K562 (cell line): ENCODE measurements around the gene MDM1. TPM values are rescaled to one million over a fixed set of nuclear protein-coding genes. Genes with fewer than 3 reads are reported as not detected.
A peak's percentile ranks its signal among the peaks of the same experiment; 100 is the strongest.

ENCODE experiments used
- ATAC-seq: fragments of 200-7000 bp; cut with Tn5 transposase; 3 replicates; pipeline ENCODE4 v1.9.1; 2020; ENCODE audit warnings: moderate library complexity
- BruUV-seq: library from RNA; stranded (reverse); fragments of 400-500 nt; replicated peaks from 2 replicates; lab custom pipeline; 2021; lab: Mats Ljungman, UMichigan
- CTCF ChIA-PET: fragments of 300-600 bp; formaldehyde crosslinking; extraction: SDS; loops from one replicate; lab custom pipeline; 2021; ENCODE audit warnings: low intra/inter-chr PET ratio; lab: Yijun Ruan, JAX
- POLR2A ChIA-PET: fragments of 300-600, 350-650 bp; sonication (Branson Sonifier 250); formaldehyde crosslinking; extraction: SDS; loops from one replicate; lab custom pipeline; 2021; ENCODE audit warnings: antibody characterized with exemption, inconsistent platforms; lab: Yijun Ruan, JAX
- DNase-seq, 4 experiments: peaks; one replicate each; pipeline versions ENCODE4 v3.0.0 to v3.0.0-alpha.2; 2011 to 2018; ENCODE audit warnings: low spot score in 3 of 4, mixed read lengths in 3 of 4; ENCODE audit errors: extremely low read depth in 1 of 4
- FAIRE-seq: peaks from 2 replicates; lab custom pipeline; 2011; peaks lifted over from hg19 to GRCh38; lab: Jason Lieb, UNC
- H2AFZ ChIP-seq: 2 replicates; pipeline ENCODE4 v1.6.0; 2011; ENCODE audit warnings: low read depth, low read length, control low read depth, inconsistent platforms
- H3K27ac ChIP-seq: fragments of 200-600 bp; 3 replicates; pipeline ENCODE4 v1.8.0; 2011; ENCODE audit warnings: low read depth, mild to moderate bottlenecking, control low read depth, inconsistent platforms, low read length, moderate library complexity, mixed read lengths; ENCODE audit errors: extremely low read depth
- H3K27me3 ChIP-seq, 2 experiments: fragments of 300-600 bp in 1 of 2; 2 replicates in 1 of 2; 3 replicates in 1 of 2; pipeline versions ENCODE4 v1.6.0 to v1.8.0; 2011; ENCODE audit warnings: inconsistent platforms in 2 of 2, low read length in 2 of 2, mild to moderate bottlenecking in 1 of 2, mixed read lengths in 1 of 2, moderate library complexity in 1 of 2; ENCODE audit not compliant: control insufficient read depth in 2 of 2, insufficient read depth in 2 of 2
- H3K36me3 ChIP-seq: fragments of 300-600 bp; 3 replicates; pipeline ENCODE4 v1.8.0; 2011; ENCODE audit warnings: mild to moderate bottlenecking, low read length, inconsistent platforms; ENCODE audit not compliant: control insufficient read depth, insufficient read depth
- H3K4me1 ChIP-seq, 2 experiments: fragments of 200-600 bp in 1 of 2; replicated peaks in 1 of 2; 2 replicates in 1 of 2; 3 replicates in 1 of 2; pipeline versions ENCODE4 v1.5.1 to v1.8.0; 2011; ENCODE audit warnings: inconsistent platforms in 2 of 2, low read length in 2 of 2, mild to moderate bottlenecking in 1 of 2, mixed read lengths in 1 of 2, moderate library complexity in 1 of 2; ENCODE audit not compliant: control insufficient read depth in 2 of 2, insufficient read depth in 2 of 2
- H3K4me2 ChIP-seq: 2 replicates; pipeline ENCODE4 v1.6.1; 2011; ENCODE audit warnings: low read length, control low read depth, inconsistent platforms, mixed read lengths; ENCODE audit not compliant: insufficient read depth
- H3K4me3 ChIP-seq: fragments of 200-600 bp; sonication (generic), shearing (Covaris generic); 2 replicates; pipeline ENCODE4 v1.5.1; 2016; ENCODE audit warnings: control low read depth, inconsistent platforms
- H3K79me2 ChIP-seq: fragments of 200-600 bp; 3 replicates; pipeline ENCODE4 v1.8.0; 2011; ENCODE audit warnings: low read length, inconsistent platforms; ENCODE audit not compliant: control insufficient read depth, insufficient read depth
- H3K9ac ChIP-seq, 2 experiments: 2 replicates each; pipeline versions ENCODE4 v1.6.0 to v1.6.1; 2011; ENCODE audit warnings: low read depth in 2 of 2, low read length in 2 of 2, control low read depth in 1 of 2, inconsistent platforms in 1 of 2, mild to moderate bottlenecking in 1 of 2, mixed read lengths in 1 of 2; ENCODE audit not compliant: insufficient read depth in 1 of 2
- H3K9me1 ChIP-seq: one replicate; pipeline ENCODE4 v1.6.0; 2011; ENCODE audit warnings: inconsistent platforms, mild to moderate bottlenecking, low read length, moderate library complexity; ENCODE audit not compliant: control insufficient read depth, insufficient read depth
- H3K9me3 ChIP-seq: replicated peaks from 2 replicates; pipeline ENCODE4 v1.5.1; 2011; ENCODE audit warnings: low read depth, low read length, inconsistent platforms; ENCODE audit not compliant: control insufficient read depth, insufficient read depth
- H4K20me1 ChIP-seq: replicated peaks from 2 replicates; pipeline ENCODE4 v1.6.1; 2011; ENCODE audit warnings: low read length, inconsistent platforms, mixed read lengths; ENCODE audit not compliant: control insufficient read depth, insufficient read depth
- MYBL2 ChIP-seq, 2 experiments: fragments of 450-650 bp in 1 of 2; sonication (generic) in 1 of 2; formaldehyde crosslinking in 1 of 2; IDR thresholded peaks; 2 replicates each; pipeline versions ENCODE4 v1.6.1 to v1.8.1; 2017 to 2022; ENCODE audit warnings: borderline replicate concordance in 1 of 2, inconsistent platforms in 1 of 2, low read depth in 1 of 2, mild to moderate bottlenecking in 1 of 2, missing genetic modification reagents in 1 of 2, moderate library complexity in 1 of 2
- RCOR1 ChIP-seq, 2 experiments: IDR thresholded peaks; 2 replicates each; pipeline ENCODE4 v1.6.1; 2012; ENCODE audit warnings: low read depth in 2 of 2, low read length in 2 of 2, borderline replicate concordance in 1 of 2, improper control_type of control experiment in 1 of 2
- ZNF518B ChIP-seq: fragments of 250-450 bp; sonication (Bioruptor Pico); IDR thresholded peaks from 2 replicates; pipeline ENCODE4 v1.5.0; 2021; ENCODE audit warnings: mild to moderate bottlenecking, moderate library complexity
- WGBS: fragments of 100-300 bp; shearing (Covaris generic); methylation state at CpG from one replicate; pipeline ENCODE4 v1.1.6; 2016; ENCODE audit warnings: low coverage, mixed read lengths; ENCODE audit not compliant: insufficient coverage; ENCODE audit errors: missing lambda C conversion rate; 5-methylcytosine and 5-hydroxymethylcytosine counted together
- in situ Hi-C: fragments of 300-500 bp; cut with MboI; formaldehyde crosslinking; loops from 4 replicates; pipeline ENCODE4 v1.15.0; 2018; ENCODE audit warnings: inconsistent platforms, mixed read lengths
- intact Hi-C: fragments of 100-400 bp; cut with micrococcal nuclease; formaldehyde crosslinking; loops from 2 replicates; pipeline ENCODE4 v1.14.2; 2022
- polyA plus RNA-seq, 8 experiments: library from polyadenylated mRNA; depleted of rRNA in 4 of 8; stranded (reverse) in 5 of 8; unstranded in 3 of 8; fragments of >200 nt; fragmentation: Nextera tagmentation in 2 of 8; fragmentation: Illumina TruSeq in 1 of 8; extraction: Ambion mirVana in 2 of 8; extraction: Trizol in 1 of 8; gene quantifications; 2 replicates each; pipeline versions ENCODE4 v1.2.1 to v1.2.3, GENCODE V29; 2011 to 2014; ENCODE audit warnings: inconsistent platforms in 1 of 8, missing spikeins in 1 of 8
- total RNA-seq, 7 experiments: library from RNA; depleted of rRNA in 6 of 7; stranded (reverse); fragments of >200 nt in 6 of 7; fragmentation: Illumina TruSeq in 2 of 7; extraction: Trizol in 2 of 7; gene quantifications; 2 replicates each; pipeline versions ENCODE4 v1.2.1 to v1.2.3, GENCODE V29; 2011 to 2021; ENCODE audit warnings: low replicate concordance in 1 of 7

MDM1 gene
- total and polyA plus RNA-seq, 9 of the 15 experiments (the other 6 are each of a cell fraction or from before 2014, with no cell fraction given) = 7.5 to 16.8 (median 13.1) TPM

GRCh38 chr12:68378872-68379606 is 46.9 kb upstream of the MDM1 start (continued):
- TF ChIP-seq ZNF518B (no peak), RCOR1 (IDR thresholded peaks at IDR 0.05; ENCODE audit: borderline replicate concordance in 1 of 2, low read depth in 2 of 2, low read length in 2 of 2) (peak; percentile 27 to 32; a peak in 2 of 4 replicates)

DNA sequence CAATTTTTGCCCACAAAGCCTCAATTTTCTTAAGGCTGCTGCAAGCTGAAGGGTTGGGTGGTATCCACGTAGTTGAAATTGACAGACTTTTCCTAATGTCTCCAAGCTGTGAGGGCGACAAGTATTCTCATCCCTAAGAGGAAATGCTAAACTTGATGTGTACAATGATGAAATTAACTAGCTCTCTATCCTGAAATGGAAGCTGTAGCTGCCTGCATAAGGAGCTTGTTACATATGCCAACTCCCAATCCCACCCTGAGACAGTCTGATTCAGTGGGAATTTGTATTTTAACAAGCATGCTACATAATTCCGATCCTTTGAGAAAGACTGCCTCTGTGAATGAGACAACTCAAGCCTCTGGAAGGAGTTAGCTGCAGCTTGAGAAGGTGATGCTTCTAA is 45.7 kb upstream of the MDM1 start:
- DNase-seq = no peak
- no peak for FAIRE-seq
- H3K4me2 ChIP-seq = no peak overlapping the region
- H2AFZ ChIP-seq = peak overlapping the region; percentile 42
- no peaks in the 10 kb centered on the region for H3K79me2 ChIP-seq
- H3K36me3 ChIP-seq = no peaks in the 10 kb centered on the region
- H3K9me3 ChIP-seq = no peaks in the 10 kb centered on the region
- in situ Hi-C loops (no loop called here), intact Hi-C loops (no loop called here)
- H3K4me1 ChIP-seq = peaks cover 5 to 56% of the 10 kb centered on the region in 2 experiments
- H4K20me1 ChIP-seq = no peaks in the 10 kb centered on the region
- no peak overlapping the region for H3K27ac ChIP-seq
- CTCF ChIA-PET = no interaction called here
- H3K4me3 ChIP-seq = no peak overlapping the region
- H3K9me1 ChIP-seq = no peaks in the 10 kb centered on the region
- POLR2A ChIA-PET = interaction anchor here (0.6 to 2.0 kb wide), 3 partner anchors 8 to 12 kb away, joined by 3 to 6 read pairs (median 3); no protein-coding TSS in a partner anchor
- WGBS = 34% methylated on average over 3 of the region's 3 CpGs
- no peak overlapping the region for H3K9ac ChIP-seq
- no peak for ATAC-seq
- no peaks in the 10 kb centered on the region for H3K27me3 ChIP-seq
- BruUV-seq = no TSS peak
- TF ChIP-seq ZNF518B = no peak
- TF ChIP-seq MYBL2 (IDR thresholded peaks at IDR 0.05; ENCODE audit: low read depth) = no peak
- TF ChIP-seq MYBL2 (CRISPR knock-in tag; IDR thresholded peaks at IDR 0.05; ENCODE audit: borderline replicate concordance) = no peak
